OCI-LY3 (cell line): ENCODE data around the gene PAM16.

Experiments used
- H2AFZ ChIP-seq: fragments of 200-600, 300-600 bp; shearing (Covaris generic); 2 replicates; pipeline ENCODE4 v1.6.0; 2014; ENCODE audit warnings: antibody characterized with exemption, low read depth, low read length
- H3K27ac ChIP-seq: fragments of 200-600, 300-600 bp; sonication (generic); 2 replicates; pipeline ENCODE4 v1.5.1; 2014; ENCODE audit warnings: mild to moderate bottlenecking, low read length, moderate library complexity, mixed read lengths
- H3K27me3 ChIP-seq: fragments of 200-600, 300-600 bp; sonication (generic); 2 replicates; pipeline ENCODE4 v1.6.1; 2014; ENCODE audit warnings: low read depth, low read length, mixed read lengths
- H3K36me3 ChIP-seq: fragments of 200-600, 300-600 bp; sonication (generic); replicated peaks from 2 replicates; pipeline ENCODE3; 2014; ENCODE audit warnings: low read depth, low read length, mixed read lengths
- H3K4me1 ChIP-seq: fragments of 300-600, 200-600 bp; sonication (generic); 2 replicates; pipeline ENCODE4 v1.6.1; 2014; ENCODE audit warnings: low read length, mixed read lengths
- H3K4me2 ChIP-seq: fragments of 200-600, 300-600 bp; sonication (generic); 2 replicates; pipeline ENCODE4 v1.6.1; 2014; ENCODE audit warnings: low read length, mixed read lengths
- H3K4me3 ChIP-seq: fragments of 300-600, 200-600 bp; sonication (generic); 2 replicates; pipeline ENCODE4 v1.5.1; 2014; ENCODE audit warnings: antibody characterized with exemption, mild to moderate bottlenecking, low read length, moderate library complexity
- H3K79me2 ChIP-seq: fragments of 300-600, 200-600 bp; shearing (Covaris generic); 2 replicates; pipeline ENCODE4 v1.6.1; 2014; ENCODE audit warnings: mild to moderate bottlenecking, low read length, mixed read lengths
- H3K9ac ChIP-seq: fragments of 300-600, 200-600 bp; shearing (Covaris generic); 2 replicates; pipeline ENCODE4 v1.6.0; 2014; ENCODE audit warnings: mild to moderate bottlenecking, low read length, moderate library complexity
- H3K9me3 ChIP-seq: fragments of 200-600, 300-600 bp; shearing (Covaris generic); 2 replicates; pipeline ENCODE4 v1.6.1; 2014; ENCODE audit warnings: low read length, mixed read lengths; ENCODE audit not compliant: insufficient read depth
- H4K20me1 ChIP-seq: fragments of 200-600, 300-600 bp; sonication (generic); 2 replicates; pipeline ENCODE4 v1.6.1; 2016; ENCODE audit warnings: low read length, mixed read lengths; ENCODE audit not compliant: insufficient read depth
- EZH2phosphoT487 ChIP-seq: fragments of 200-600 bp; shearing (Covaris generic); IDR thresholded peaks from 2 replicates; pipeline ENCODE4 v1.6.1; 2018; ENCODE audit warnings: antibody characterized with exemption, mixed run types, low read depth
- TF ChIP-seq, protein P1 (sequence below): fragments of 200-600, 300-600 bp; sonication (generic); IDR thresholded peaks from 2 replicates; pipeline ENCODE4 v1.5.1; 2014; ENCODE audit warnings: antibody characterized with exemption, low read length, low read depth

PAM16 gene

DNA sequence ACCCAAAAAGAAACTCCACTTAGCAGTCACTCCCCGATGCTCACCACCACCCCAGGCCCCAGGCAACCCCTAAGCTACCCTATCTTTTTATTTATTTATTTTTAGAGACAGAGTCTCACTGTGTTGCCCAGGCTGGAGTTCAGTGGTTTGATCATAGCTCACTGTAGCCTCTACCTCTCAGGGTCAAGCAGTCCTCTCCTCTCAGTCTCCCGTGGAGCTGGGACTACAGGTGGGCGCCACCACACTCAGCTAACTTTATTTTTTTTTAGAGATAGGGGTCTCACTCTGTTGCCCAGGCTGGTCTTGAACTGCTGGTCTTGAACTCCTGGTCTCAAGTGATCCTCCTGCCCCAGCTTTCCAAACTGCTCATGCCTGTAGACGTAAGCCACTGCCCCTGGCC is 49.9 kb downstream of the PAM16 start:
- TF ChIP-seq EZH2phosphoT487 = no peak
- Histone ChIP-seq H2AFZ (no peak overlapping the region), H3K4me2 (no peak overlapping the region), H3K4me3 (no peak overlapping the region), H3K79me2 (peaks cover 6% of the 10 kb centered on the region), H3K27me3 (no peaks in the 10 kb centered on the region), H3K9ac (no peak overlapping the region), H4K20me1 (no peaks in the 10 kb centered on the region), H3K27ac (no peak overlapping the region), H3K36me3 (peaks cover 11% of the 10 kb centered on the region), H3K4me1 (peaks cover 3% of the 10 kb centered on the region), H3K9me3 (no peaks in the 10 kb centered on the region)

DNA sequence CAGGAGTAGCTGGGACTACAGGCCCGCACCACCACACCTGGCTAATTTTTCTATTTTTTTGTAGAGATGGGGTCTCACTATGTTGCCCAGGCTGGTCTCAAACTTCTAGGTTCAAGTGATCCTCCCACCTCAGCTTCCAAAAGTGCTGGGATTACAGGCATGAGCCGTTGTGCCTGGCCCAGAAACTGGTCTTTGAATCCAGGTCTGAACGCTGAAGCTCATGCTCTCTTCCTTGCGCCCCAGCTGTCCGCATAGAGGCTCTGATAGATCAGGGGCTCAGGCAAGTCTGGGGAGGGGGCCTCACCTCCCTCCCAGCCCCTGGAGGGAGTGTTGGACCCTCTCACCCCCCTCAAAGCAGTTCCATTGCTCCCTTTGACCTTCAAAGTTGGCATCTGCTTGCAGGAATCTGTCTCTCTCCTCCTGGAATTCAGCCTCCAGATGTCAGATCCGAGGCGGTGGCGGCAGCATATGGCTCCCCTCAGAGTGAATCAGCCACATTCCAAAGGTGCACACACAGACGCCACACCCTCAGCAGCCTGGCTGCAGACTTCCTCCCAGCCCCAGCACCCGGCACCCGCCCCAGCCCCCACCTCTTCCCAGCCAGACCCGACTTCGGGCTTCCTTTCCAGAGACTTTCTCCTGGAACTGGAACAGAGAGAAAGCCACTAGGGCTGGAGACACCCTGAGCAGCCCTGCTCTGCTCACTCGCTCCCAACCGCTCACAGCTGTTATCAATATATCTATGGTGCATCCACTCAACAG is 52.2 kb downstream of the PAM16 start:
- Histone ChIP-seq H2AFZ (no peak overlapping the region), H3K9ac (no peak overlapping the region), H3K4me3 (no peak overlapping the region), H3K4me2 (no peak overlapping the region), H4K20me1 (no peaks in the 10 kb centered on the region), H3K36me3 (peaks cover 4% of the 10 kb centered on the region), H3K9me3 (no peaks in the 10 kb centered on the region), H3K79me2 (no peaks in the 10 kb centered on the region), H3K27ac (no peak overlapping the region), H3K27me3 (no peaks in the 10 kb centered on the region), H3K4me1 (no peaks in the 10 kb centered on the region)
- TF ChIP-seq EZH2phosphoT487 = no peak
- TF ChIP-seq, protein P1, sequence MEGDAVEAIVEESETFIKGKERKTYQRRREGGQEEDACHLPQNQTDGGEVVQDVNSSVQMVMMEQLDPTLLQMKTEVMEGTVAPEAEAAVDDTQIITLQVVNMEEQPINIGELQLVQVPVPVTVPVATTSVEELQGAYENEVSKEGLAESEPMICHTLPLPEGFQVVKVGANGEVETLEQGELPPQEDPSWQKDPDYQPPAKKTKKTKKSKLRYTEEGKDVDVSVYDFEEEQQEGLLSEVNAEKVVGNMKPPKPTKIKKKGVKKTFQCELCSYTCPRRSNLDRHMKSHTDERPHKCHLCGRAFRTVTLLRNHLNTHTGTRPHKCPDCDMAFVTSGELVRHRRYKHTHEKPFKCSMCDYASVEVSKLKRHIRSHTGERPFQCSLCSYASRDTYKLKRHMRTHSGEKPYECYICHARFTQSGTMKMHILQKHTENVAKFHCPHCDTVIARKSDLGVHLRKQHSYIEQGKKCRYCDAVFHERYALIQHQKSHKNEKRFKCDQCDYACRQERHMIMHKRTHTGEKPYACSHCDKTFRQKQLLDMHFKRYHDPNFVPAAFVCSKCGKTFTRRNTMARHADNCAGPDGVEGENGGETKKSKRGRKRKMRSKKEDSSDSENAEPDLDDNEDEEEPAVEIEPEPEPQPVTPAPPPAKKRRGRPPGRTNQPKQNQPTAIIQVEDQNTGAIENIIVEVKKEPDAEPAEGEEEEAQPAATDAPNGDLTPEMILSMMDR = no peak

GRCh38 chr16:4297480-4297879 is 53.6 kb downstream of the PAM16 start:
- Histone ChIP-seq H3K9ac (no peak overlapping the region), H3K9me3 (no peaks in the 10 kb centered on the region), H2AFZ (no peak overlapping the region), H3K27me3 (no peaks in the 10 kb centered on the region), H3K27ac (no peak overlapping the region), H3K36me3 (peaks cover 3% of the 10 kb centered on the region), H3K4me2 (no peak overlapping the region), H4K20me1 (no peaks in the 10 kb centered on the region), H3K4me3 (no peak overlapping the region), H3K4me1 (no peaks in the 10 kb centered on the region), H3K79me2 (no peaks in the 10 kb centered on the region)
- TF ChIP-seq, protein P1 = no peak
- no peak for TF ChIP-seq EZH2phosphoT487

DNA sequence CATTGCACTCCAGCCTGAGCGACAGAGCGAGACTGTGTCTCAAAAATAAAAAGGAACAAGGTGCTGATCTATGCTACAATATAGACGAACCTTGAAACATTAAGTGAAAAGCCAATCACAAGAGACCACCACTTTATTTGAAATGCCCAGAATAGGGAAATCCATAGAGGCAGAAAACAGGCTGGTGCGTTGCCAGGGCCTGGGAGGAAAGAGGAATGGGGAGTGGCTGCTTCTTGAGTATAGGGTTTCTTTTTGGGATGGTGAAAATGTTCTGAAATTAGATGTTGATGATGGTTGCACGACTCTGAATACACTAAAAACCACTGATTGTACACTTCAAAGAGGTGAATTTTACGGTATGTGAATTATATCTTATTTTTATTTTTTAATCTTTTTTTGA is 55.5 kb downstream of the PAM16 start:
- Histone ChIP-seq H3K79me2 (no peaks in the 10 kb centered on the region), H3K27ac (no peak overlapping the region), H3K36me3 (no peaks in the 10 kb centered on the region), H2AFZ (no peak overlapping the region), H3K4me3 (no peak overlapping the region), H4K20me1 (no peaks in the 10 kb centered on the region), H3K4me2 (no peak overlapping the region), H3K9me3 (no peaks in the 10 kb centered on the region), H3K4me1 (no peaks in the 10 kb centered on the region), H3K27me3 (no peaks in the 10 kb centered on the region), H3K9ac (no peak overlapping the region)
- no peak for TF ChIP-seq EZH2phosphoT487
- TF ChIP-seq, protein P1 = no peak
